Activated CD4-positive, alpha-beta T cell treated with anti-CD3 and anti-CD28 coated beads for 1 hour (primary cell): Measurements from ENCODE around the gene SMURF1.

Source experiments
- DNase-seq: peaks from one replicate; pipeline ENCODE4 v3.0.0-alpha.2; 2020

SMURF1 gene

DNA sequence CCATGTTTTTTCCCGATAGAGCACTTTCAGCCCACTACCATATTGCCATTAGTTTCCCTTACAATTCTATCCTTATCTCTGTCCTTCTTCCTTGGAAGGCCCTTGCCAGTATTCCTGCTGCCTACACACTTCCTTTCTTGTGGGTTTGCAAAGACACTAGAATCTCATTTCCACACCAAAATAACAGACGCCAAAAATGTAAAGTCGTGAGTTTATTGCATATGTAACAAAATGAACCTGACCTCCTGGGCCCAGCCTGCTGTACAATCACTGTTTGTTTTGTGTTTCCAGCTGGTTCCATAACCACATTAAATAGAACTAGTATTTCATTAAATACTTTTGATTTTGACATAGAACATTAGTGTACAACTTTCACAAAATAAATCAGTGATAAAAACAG is 116.7 kb downstream of the SMURF1 start:
- DNase-seq, result no peak

DNA sequence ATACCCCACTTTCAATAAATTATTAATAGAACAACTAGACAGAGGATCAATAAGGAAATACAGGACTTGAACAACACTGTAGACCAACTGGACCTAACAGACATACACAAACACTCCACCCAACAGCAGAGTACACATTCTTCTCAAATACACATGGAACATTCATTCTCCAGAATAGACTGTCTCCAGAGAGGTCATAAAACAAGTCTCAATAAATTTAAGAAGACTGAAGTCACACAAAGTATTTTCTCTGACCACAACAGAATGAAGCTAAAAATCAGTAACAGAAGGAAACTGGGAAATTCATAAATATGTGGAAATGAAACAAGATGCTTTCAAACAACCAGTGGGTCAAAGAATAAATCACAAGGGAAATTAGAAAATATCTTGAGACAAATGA is 119.8 kb downstream of the SMURF1 start:
- no peak for DNase-seq

DNA sequence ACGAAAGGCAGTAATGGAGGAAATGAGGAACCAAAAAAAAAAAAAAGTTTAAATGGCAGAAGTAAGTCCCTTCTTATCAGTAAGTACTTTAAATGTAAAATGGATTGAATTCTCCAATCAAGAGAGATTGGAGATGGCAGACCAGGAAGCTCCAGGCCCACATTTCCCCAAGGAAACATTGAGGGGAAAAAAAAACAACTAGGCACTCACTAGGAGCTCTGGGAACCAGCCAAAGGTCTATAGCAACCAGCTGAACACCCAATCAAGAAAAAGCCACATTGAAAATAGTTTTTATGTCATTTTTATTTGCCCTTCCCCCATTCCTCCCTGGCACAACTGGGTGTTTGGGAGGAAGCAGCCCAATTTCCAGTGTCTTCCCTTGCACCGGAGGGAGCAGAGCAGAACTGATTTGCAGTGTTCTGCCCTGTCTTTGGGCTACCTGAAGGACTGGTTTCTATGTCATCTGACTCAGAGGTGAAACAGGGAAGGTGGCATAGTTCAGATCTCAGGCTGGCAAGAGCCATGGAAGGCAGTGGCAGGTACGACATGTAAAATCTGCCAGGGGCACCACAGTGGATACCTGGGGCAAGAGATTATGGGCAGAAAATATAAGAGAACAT is 121.9 kb downstream of the SMURF1 start:
- no peak for DNase-seq

DNA sequence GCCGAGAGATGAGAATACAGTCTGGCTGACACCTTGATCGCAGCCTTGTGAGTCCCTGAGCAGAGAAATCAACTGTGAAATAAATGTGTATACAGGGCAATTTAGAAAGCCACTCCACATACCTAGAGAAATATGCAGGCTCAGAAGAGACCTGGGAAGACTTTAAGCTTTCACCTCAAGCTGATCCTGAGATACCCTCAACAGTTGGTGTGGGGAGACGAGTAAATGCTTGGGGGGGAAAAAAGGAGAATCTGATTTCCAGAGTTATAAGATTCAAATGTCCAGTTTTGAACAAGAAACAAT is 123.5 kb downstream of the SMURF1 start:
- no peak for DNase-seq

DNA sequence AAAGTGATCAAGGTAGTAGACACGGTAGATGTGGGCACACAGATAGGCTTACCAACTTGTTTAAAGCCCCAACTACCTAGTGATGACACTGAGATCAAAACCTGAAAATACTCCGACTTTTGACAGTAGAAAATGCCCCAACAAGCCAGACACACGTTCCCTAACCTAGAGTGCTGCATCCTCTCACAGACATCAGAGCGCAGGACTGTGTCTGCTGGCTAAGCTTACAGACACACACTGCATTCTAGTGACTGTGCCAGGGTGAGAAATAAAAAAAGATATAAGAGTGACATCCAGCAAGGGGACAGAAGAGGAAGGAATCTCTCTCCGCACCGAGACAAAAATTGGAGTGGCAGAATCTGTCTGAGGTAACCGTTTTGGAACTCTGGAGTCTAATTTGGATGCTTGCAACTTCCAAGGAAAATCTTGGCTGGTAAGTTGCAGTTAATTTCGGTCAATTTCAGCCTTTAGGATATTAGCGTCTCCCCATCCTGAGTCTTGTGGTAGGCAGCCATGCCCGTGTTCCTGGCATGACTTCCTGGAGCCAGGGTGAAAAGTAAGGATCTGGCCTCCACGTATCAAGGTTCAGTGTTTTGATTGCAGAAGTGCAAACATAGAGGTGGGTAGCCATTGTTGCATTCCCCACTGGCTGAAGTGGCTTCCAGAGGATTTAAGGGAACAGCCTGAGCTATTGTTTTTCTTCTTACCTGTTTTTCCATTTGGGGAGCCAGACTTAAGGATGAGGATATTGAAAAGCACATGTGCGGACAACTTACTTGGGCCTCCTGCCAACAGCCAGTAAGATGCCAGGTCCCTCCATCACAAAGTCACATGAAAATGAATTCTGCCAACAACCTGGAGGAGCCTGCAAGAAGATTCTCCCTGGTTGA is 124.1 kb downstream of the SMURF1 start:
- no peak for DNase-seq

DNA sequence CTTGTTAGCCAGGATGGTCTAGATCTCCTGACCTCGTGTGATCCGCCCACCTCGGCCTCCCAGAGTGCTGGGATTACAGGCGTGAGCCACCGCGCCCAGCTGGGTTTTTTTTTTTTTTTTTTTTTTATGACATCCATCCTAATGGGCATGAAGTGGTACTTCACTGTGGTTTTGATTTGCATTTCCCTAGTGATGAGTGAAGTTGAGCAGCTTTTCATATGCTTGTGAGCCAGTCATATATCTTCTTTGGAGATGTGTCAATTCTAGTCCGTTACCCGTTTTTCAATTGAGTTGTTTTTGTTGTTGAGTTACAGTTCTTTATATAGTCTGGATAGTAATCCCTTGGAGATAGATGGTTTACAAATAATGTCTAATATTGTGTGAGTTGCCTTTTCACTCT is 127.7 kb downstream of the SMURF1 start:
- no peak for DNase-seq

DNA sequence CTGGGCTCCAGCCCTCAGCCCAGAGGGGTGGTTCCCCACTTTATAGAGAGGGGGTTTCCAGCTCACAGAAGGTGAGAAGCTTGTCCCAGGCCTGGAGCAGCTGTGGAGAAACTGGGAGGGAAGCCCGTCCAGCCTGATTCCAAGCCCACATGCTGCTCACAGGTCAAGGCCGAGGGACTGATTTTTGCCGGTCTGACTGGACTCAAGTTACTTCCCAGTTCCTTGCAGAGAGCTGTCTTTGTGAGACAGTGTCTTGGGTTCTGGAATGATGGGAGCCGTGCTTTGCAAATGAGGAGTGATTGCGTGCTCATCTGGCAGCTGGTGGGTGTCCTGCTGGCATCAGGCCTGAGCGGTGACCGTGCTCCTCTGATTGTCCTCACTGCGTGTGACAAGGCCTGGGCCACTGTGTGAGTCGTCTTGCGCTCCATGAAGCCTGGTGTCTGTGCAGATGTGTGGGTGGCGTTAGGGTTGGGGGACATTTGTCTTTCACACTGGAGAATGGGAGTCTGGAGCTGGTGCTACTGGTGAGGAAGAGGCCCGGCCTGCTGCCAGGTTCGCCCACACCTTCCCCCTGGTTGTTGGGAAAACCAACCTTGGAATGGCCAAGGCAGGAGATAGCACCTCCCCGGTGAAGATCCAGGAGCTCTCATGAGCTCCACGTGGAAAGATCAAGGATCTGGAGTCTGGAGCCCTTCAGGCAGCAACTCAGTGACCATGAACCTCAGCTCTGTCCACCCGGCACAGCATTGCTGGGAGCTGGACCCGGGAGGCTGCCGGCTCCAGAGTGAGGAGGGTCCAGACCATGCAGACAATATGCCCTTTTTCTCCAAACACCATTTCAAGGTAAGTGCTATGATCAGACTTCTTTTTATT is 129.6 kb downstream of the SMURF1 start:
- DNase-seq, result no peak

DNA sequence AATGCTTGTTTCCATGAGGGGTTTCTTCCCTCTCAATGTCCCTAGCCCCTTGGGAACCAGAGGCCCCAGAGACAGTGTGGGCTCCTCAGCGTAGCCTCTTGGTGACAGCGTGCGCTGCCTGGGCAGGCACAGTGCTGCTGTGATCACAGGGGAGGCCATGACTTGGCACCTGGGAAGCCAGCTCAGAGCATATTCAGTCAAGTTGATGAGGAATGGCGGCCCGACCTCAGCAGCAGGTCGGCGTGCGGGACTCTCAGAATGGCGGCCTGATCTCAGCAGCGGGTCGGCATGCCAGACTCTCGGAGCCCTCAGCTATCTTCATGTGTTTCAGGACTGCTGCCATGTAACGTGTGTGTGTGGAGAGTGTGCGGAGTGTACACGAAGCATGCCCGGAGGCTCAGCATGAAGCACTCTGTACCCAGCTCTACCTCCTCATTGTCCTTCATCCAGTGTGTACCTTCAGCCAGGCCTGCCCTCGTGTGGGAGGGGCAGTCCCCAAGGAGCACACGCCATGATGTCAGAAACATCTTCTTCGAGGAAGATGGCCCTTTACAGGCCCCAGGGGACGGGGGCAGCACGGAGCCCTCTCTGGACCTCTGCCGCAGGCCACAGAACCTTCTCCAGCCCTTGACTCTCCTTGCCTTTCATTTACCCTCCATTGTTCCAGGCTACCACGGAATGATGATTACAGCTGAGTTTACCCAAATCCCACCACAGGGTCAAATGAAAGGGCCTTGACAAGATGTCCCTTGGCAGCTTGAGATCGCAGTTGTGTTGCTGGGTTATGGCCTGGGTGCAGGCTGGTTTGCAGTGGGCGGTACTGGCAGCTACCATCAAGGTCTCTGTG is 130.4 kb downstream of the SMURF1 start:
- DNase-seq, result no peak

DNA sequence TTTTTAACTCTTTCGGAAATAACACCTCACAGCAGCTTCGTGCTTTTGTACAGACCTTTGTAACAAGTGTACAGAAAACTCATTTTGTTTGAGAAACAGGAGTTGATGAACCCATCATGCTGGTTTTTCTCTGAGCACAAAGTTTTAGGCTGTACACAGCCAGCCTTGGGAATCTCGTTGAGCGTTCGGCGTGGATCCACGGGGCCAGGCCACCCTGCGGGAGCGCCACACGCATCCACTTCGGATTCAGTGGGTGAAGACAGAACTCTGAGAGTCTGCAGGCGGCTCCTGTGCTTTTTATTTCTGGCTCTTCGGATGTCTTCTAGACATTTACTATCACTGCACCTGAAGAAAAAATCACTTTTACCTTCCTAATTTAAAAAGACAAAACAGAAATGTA is 131.2 kb downstream of the SMURF1 start:
- no peak for DNase-seq

DNA sequence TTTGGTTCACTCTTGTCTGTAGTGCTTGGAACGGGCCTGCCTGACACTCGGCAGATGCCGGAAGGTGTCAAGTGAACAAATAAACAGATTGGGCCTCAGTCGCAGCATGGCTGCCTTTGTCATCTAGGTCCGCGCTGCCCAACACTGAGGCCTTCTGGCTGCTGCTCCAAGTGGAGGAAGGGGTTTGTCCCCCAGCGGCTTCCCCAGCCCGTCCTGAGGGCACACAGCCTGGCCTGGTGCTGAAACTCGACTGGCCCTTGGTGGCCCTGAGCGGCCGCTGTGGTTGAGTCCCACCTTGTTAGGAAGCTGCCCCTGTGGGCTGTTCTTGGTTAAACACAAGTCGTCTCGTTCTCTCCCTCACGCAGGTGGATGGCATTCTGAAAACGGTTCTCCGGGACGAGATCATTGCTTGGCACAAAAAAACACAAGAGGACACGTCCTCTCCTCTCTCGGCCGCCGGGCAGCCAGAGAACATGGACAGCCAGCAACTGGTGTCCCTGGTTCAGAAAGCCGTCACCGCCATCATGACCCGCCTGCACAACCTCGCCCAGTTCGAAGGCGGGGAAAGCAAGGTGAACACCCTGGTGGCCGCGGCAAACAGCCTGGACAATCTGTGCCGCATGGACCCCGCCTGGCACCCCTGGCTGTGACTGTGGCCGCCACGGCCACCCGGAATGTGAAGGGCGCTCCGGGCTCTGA is 132.1 kb downstream of the SMURF1 start:
- DNase-seq, result no peak

DNA sequence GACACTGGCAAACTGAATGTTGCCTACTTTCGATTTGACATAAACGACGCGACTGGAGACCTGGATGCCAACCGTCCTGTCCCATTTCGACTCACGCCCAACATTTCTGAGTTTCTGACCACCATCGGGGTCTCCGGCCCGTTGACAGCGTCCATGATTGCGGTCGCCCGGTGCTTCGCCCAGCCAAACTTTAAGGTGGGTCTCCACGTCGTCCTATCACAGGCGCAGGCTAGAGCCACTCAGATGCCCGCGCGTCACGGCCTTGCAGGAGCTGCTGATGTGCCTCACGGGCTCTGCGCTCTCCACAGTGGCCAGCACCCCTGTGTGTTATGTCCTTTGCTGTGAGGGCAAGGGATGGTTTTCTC is 132.6 kb downstream of the SMURF1 start:
- DNase-seq, result no peak

DNA sequence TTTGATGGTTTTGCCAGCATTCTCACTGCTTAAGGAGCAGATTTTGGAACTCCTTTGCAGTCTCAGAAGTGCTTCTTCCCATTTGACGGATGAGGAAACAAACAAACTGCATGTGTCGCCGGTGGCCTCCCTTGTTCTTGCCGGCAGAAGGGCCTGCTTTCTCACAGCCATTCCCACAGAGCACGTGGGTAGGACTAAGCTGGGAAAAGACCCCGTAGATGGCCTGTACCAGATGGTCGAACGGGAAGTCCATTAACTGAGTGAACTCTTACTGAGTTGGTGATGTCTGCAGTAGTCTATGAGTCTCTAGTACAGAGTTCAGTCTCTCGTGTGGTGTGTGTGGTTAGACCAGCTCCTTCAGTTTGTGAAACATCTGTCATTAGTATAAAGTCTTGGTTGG is 133.6 kb downstream of the SMURF1 start:
- DNase-seq, result no peak

DNA sequence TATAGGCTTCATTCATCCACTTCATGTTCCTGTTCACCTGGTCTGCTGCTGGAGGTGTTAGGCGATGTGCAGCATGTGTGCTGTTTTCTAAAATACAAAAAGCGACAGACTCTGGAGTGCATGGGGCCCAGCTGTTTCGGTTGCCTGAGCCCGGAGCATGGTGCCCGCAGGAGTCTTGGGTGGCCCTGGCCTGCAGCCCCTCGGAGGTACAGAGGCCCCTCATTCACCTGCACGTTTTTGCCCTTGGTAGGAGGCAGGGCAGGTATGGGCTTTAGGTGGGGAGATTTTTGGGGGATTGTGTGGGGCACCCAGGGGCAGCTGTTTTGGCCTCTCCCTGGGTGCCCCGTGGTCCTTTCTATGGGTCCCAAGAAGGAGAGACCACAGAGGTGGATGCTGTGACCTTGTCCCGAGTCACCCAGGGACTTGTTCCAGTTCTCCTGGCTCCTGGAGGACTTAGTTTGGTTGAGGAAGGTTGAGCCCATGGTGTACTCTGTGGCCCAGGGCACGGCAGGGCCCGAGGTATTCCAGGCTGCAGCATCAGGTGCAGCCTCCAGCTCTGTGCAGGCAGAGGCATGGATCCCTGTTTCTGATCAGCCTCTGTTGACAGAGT is 134.9 kb downstream of the SMURF1 start:
- no peak for DNase-seq

DNA sequence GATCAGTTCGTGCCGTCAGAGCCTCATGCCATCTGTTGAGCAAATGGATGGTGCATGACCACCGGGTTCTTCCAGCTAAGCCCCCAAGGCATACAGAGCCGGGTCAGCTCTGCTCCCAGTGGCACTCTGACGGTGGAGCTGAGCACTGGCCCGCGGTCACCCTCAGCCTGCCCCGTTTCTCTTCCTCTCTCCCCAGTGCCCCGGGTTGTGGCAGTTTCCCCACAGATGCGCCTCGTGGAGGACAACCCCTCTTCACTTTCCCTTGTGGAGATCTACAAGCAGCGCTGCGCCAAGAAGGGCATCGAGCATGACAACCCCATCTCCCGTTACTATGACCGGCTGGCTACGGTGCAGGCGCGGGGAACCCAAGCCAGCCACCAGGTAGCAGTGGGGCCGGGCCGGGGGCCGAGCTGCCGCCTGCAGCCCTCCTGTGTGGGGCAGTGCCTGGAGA is 135.7 kb downstream of the SMURF1 start:
- no peak for DNase-seq

DNA sequence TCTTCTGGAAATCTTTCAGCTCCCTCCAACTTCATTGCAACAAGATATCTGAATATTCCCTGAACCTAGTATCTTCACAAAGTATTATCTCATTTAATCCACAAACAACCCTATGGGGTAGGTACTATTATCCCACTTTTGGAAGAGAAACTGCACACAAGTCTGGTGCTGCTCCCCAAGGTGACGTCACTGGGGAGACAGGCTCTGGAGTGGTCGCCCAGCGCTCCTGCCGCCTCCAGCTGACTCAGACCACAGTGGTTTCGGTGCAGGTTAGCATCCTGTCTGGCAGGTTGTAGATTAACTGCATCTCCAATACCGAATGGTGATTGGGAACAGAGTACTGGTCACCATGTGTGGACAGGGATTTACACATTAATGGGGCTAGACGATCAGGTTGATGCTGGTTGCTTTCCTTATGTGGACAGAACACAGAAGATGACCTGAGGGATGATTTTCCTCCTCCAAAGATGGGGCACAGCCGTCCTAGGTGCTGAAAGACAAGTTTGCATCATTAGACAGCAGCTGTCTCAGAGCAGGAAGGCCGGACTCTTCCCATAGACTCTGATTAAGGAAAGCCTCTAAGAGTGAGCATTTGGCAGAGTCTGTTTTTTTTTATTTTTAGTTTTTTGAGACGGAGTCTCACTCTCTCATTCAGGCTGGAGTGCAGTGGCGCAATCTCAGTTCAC is 137.0 kb downstream of the SMURF1 start:
- no peak for DNase-seq

DNA sequence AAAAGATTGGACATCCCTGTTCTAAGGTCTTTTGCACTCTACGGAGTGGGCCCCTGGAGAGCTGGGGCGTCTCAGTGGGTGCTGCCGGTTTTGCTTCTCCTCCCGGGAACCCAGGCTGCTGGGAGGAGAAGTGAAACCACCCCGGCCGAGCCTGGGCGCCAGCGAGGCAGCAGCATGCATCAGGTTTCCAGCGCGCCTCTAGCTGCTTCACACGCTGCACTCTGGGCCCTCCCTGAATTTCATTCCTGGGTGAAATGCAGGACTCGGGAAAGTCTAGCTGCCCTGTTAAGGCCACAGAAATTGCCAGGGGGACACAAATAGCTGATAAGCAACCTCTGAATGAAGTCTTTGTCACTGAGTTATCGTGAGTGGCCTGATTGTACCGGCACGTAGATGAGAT is 138.1 kb downstream of the SMURF1 start:
- DNase-seq, result no peak

DNA sequence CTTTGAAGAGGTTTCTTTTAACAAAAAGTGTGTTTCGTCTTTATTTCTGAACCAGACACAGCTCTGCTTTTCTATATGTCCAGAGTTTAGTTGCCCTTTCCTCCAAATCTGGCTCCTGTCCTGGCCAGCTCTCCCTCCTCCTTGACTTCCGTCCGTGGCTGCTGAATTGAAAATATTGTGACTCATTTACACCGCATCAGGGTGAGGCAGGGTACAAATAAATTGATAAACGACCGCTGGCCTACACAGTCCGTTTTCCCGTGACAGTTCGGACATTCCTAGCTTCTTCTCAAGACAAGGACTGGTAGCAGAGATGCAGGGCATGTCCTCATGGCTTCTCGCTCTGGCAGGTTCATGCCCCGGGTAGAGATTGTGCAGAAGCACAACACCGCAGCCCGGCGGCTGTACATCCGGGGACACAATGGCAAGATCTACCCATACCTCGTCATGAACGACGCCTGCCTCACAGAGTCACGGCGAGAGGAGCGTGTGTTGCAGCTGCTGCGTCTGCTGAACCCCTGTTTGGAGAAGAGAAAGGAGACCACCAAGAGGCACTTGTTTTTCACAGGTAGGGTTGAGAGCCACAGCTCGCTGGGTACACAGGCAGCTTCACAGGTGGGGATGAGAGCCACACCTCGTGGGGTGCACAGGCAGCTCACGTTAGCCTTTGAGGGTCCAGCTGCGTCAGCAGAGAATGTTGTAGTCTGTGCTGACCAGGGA is 139.0 kb downstream of the SMURF1 start:
- no peak for DNase-seq

DNA sequence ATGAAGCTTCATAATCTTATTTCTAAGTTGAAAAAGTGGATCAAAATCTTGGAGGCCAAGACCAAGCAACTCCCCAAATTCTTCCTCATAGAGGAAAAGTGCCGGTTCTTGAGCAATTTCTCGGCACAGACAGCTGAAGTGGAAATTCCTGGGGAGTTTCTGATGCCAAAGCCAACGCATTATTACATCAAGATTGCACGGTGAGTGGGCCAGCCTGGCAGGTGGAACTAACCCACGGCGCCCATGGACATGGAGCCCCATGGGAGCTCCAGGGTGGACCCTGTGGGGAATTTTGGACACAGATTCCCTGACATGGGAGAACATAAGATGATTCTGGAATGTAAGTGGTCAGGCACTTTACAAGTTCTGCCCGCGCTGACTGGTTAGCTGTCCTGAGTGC is 139.7 kb downstream of the SMURF1 start:
- no peak for DNase-seq

DNA sequence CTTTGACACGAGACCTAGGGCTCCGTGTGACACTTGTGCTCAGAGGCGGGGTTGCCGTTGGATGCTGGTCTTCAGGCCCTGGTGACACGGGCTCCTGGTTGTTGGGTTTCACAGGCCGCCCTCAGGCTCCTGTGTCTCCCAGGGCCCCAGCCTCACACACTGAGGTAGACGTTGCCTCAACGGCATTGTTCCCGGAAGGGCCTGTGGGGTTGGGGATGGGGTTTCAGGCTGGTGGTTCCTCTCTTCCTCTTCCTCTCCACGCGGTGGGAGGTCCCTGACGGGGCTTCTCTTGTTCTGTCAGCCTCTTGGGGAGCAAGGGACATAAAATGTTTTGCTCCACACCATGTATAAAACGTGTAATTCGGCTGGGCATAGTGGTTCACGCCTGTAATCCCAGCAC is 140.5 kb downstream of the SMURF1 start:
- no peak for DNase-seq

DNA sequence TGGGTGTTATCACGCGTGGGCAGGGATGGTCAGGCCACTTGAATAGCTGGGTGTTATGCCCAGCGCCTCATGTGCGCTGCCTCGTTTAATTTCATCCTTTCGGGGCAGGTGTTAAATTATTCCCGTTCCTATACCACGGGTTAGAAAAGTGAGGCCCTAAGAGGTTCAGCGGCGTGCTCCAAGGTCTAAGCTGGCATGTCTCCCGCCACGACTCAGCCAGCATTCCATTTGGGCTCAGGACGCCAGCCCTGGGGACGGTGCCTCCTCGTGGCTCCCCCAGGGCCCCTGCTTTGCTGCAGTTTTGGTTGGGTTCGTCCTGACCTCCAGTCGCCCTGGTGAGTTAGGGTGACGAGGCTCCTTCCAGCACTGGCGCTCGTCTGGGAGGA is 141.1 kb downstream of the SMURF1 start:
- no peak for DNase-seq
